ENCODE results near the gene POLE3. TPM values are rescaled to one million over a fixed set of nuclear protein-coding genes. Genes with fewer than 3 reads are reported as not detected.

The POLE3 gene
- total and polyA plus RNA-seq, 4 donors, result 21.7 to 42.9 (median 28.4) TPM

DNA sequence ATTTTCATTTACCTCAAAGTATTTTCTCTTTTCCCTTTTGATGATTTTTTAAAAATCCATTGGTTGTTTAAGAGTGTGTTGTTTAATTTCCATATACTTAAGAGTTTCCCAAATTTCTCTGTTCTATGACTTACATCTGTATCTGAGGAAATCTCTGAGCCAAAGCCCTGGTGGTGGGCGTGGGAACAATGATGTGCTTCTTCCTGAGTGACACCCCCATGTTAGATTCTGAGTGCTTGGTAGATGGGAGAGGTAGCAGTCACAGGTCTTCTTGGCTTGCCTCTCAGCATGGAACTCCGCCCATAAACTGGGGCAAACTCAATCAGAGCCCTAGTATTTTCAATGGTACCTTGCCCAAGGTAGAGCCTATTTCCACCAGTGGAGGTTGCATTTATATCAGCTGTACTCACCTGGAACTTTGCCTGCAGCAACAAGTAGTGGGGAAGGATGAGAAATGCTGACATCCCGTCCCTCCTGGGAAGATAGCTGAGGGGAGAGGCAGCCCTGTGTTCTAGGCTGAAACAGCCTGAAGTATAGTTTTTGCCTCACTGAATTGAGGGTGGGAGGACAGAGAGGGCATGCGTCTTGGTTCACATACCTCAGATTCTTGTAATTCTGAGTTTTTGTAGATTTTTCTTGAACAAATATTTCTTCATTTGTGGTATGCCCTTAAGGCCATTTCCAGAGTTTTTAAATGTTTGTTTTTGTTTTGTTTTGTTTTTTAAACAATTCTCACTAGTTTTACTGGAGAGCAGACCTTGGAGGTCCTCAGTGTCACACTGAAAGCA, 26.4 kb upstream of the POLE3 start:
- Histone ChIP-seq H3K9ac (ENCODE audit: insufficient read depth in 1 of 2, low read length in 2 of 2) (no peak overlapping the region), H3K9me3 (ENCODE audit: control insufficient read depth in 4 of 4, insufficient read depth in 3 of 4, low read length in 3 of 4) (no peaks in the 10 kb centered on the region)
- WGBS, 2 donors, result 79 to 90% methylated on average over 4 of the region's 4 CpGs

DNA sequence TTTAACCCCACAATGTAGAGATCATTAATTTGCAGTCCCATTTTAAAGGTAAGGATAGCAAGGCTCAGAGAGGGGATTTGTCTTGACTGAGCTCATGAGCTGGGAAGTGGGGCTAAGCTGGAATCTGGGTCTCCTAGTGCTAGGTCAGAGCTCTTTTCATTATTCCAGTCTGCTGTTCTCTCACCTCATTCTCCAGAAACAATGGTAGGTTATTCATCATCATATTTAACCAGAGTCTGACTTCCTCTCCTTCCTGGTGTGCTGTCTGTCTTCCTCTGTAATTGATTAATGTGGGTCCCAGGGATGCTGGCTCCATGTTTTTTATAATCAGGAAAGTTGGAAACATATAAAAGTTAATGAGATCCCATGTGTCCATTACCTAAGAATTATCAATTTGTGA, 20.7 kb upstream of the POLE3 start:
- Histone ChIP-seq H3K4me1 (ENCODE audit: control insufficient read depth in 5 of 5, insufficient read depth in 5 of 5, low read length in 5 of 5) (no peaks in the 10 kb centered on the region), H3K36me3 (ENCODE audit: control insufficient read depth in 4 of 4, insufficient read depth in 4 of 4, low read length in 4 of 4) (no peaks in the 10 kb centered on the region), H3K27me3 (ENCODE audit: control insufficient read depth in 3 of 3, insufficient read depth in 3 of 3, low read length in 2 of 3) (peaks cover 0 to 4% (median 0%) of the 10 kb centered on the region in 3 donors), H3K27ac (ENCODE audit: low read depth in 1 of 2, low read length in 1 of 2) (no peak overlapping the region), H3K9ac (ENCODE audit: insufficient read depth in 1 of 2, low read length in 2 of 2) (no peak overlapping the region), H3K4me3 (no peak overlapping the region), H3K9me3 (ENCODE audit: control insufficient read depth in 4 of 4, insufficient read depth in 3 of 4, low read length in 3 of 4) (no peaks in the 10 kb centered on the region)
- no peak for DNase-seq
- TF ChIP-seq, protein P1, sequence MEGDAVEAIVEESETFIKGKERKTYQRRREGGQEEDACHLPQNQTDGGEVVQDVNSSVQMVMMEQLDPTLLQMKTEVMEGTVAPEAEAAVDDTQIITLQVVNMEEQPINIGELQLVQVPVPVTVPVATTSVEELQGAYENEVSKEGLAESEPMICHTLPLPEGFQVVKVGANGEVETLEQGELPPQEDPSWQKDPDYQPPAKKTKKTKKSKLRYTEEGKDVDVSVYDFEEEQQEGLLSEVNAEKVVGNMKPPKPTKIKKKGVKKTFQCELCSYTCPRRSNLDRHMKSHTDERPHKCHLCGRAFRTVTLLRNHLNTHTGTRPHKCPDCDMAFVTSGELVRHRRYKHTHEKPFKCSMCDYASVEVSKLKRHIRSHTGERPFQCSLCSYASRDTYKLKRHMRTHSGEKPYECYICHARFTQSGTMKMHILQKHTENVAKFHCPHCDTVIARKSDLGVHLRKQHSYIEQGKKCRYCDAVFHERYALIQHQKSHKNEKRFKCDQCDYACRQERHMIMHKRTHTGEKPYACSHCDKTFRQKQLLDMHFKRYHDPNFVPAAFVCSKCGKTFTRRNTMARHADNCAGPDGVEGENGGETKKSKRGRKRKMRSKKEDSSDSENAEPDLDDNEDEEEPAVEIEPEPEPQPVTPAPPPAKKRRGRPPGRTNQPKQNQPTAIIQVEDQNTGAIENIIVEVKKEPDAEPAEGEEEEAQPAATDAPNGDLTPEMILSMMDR (IDR thresholded peaks at IDR 0.05; ENCODE audit: control extremely low read depth, extremely low read depth), result no peak
- no peak for ATAC-seq (ENCODE audit: insufficient read depth, low FRiP score)

More for the DNA sequence above, 26.4 kb upstream of the POLE3 start:
- TF ChIP-seq, protein P1 (IDR thresholded peaks at IDR 0.05; ENCODE audit: control extremely low read depth, extremely low read depth), result no peak
- H3K4me3 ChIP-seq, result no peak overlapping the region
- no peaks in the 10 kb centered on the region for H3K36me3 ChIP-seq (ENCODE audit: control insufficient read depth in 4 of 4, insufficient read depth in 4 of 4, low read length in 4 of 4)
- ATAC-seq (ENCODE audit: insufficient read depth, low FRiP score), result no peak
- no peaks in the 10 kb centered on the region for H3K4me1 ChIP-seq (ENCODE audit: control insufficient read depth in 5 of 5, insufficient read depth in 5 of 5, low read length in 5 of 5)
- DNase-seq, result no peak
- no peak overlapping the region for H3K27ac ChIP-seq (ENCODE audit: low read depth in 1 of 2, low read length in 1 of 2)
- H3K27me3 ChIP-seq (ENCODE audit: control insufficient read depth in 3 of 3, insufficient read depth in 3 of 3, low read length in 2 of 3), result peaks cover 0 to 4% (median 0%) of the 10 kb centered on the region in 3 donors

DNA sequence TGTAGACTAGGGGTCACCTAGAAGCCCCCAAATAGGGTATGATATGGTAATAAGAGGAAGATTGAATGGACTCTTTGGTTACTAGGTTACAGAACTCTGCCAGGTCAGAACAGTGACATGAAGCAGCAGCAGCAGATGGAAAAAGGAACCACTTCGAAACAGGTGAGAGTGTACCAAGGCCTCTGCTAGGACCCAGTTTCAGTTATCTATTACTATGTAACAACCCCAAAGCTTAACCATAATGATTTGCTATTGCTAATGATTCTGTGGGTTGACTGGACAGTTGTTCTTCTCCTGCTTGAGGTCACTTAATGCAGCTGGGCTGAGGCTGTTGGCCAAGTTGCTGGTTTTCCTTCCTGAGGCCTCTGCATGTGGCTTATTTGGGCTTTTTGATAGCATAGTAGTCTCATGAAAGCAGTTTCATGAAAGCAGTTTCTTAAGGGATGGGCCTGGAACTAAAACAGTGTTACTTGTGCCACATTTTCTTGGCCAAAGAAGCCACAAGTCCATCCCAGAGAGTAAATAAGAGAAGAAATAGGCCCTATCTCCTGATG, 17.7 kb upstream of the POLE3 start:
- Histone ChIP-seq H3K27me3 (ENCODE audit: control insufficient read depth in 3 of 3, insufficient read depth in 3 of 3, low read length in 2 of 3) (no peaks in the 10 kb centered on the region), H3K4me1 (ENCODE audit: control insufficient read depth in 5 of 5, insufficient read depth in 5 of 5, low read length in 5 of 5) (no peaks in the 10 kb centered on the region), H3K9ac (ENCODE audit: insufficient read depth in 1 of 2, low read length in 2 of 2) (no peak overlapping the region), H3K9me3 (ENCODE audit: control insufficient read depth in 4 of 4, insufficient read depth in 3 of 4, low read length in 3 of 4) (no peaks in the 10 kb centered on the region), H3K36me3 (ENCODE audit: control insufficient read depth in 4 of 4, insufficient read depth in 4 of 4, low read length in 4 of 4) (no peaks in the 10 kb centered on the region), H3K27ac (ENCODE audit: low read depth in 1 of 2, low read length in 1 of 2) (no peak overlapping the region), H3K4me3 (no peak overlapping the region)
- 63 to 88% methylated on average over 1 of the region's 1 CpG for WGBS, 2 donors
- DNase-seq, result no peak
- no peak for ATAC-seq (ENCODE audit: insufficient read depth, low FRiP score)
- TF ChIP-seq, protein P1 (IDR thresholded peaks at IDR 0.05; ENCODE audit: control extremely low read depth, extremely low read depth), result no peak

All from lung (tissue), 12 donors.